Left kidney (tissue), 2 donors: ENCODE data around the gene ANKLE2. TPM values are rescaled to one million over a fixed set of nuclear protein-coding genes. Genes with fewer than 3 reads are reported as not detected.

ENCODE experiments used
- DNase-seq: peaks from one replicate; pipeline ENCODE4 v3.0.0-alpha.2; 2013
- polyA plus RNA-seq: library from polyadenylated mRNA; unstranded; fragments of 120-200 nt; gene quantifications from one replicate; pipeline ENCODE4 v1.2.1, GENCODE V29; 2013; ENCODE audit not compliant: insufficient read length

ANKLE2 gene
- polyA plus RNA-seq, 1 donor: 89.8 TPM

DNA sequence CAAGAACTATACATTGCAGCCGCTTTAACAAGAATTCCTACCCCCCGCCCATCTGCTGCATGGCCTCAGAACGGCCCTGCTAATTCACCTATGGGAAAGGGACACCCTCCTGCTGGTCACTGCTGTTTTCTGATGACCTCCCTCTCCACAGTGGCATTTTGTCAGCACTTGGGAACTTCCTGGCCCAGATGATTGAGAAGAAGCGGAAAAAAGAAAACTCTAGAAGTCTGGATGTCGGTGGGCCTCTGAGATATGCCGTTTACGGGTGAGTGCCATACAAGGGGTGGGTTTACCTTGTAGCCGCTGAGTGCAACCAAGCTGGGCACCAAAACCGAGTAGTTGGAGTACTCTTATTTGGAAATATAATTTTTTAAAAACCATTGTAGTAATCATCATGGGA lies 71.5 kb downstream of the ANKLE2 start:
- DNase-seq: no peak

DNA sequence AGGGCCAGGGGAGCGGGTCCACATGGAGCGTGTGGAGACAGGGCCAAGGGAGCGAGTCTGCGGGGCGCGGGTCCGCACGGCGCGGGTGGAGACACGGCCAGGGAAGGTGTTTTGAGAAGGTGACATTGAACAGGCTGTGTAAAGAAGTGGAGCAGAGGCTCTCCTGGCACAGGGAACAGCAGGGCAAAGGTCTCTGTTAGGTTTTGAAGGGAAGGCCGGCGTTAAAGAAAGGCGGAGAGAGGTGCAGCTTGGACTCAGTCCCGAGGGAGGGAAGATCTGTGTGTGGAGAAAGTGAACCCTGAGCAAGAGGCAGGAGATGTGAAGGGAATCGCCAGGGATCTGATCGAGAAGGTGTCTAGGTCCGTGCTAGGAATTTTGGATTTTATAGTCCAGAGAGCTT lies 72.4 kb downstream of the ANKLE2 start:
- no peak for DNase-seq

DNA sequence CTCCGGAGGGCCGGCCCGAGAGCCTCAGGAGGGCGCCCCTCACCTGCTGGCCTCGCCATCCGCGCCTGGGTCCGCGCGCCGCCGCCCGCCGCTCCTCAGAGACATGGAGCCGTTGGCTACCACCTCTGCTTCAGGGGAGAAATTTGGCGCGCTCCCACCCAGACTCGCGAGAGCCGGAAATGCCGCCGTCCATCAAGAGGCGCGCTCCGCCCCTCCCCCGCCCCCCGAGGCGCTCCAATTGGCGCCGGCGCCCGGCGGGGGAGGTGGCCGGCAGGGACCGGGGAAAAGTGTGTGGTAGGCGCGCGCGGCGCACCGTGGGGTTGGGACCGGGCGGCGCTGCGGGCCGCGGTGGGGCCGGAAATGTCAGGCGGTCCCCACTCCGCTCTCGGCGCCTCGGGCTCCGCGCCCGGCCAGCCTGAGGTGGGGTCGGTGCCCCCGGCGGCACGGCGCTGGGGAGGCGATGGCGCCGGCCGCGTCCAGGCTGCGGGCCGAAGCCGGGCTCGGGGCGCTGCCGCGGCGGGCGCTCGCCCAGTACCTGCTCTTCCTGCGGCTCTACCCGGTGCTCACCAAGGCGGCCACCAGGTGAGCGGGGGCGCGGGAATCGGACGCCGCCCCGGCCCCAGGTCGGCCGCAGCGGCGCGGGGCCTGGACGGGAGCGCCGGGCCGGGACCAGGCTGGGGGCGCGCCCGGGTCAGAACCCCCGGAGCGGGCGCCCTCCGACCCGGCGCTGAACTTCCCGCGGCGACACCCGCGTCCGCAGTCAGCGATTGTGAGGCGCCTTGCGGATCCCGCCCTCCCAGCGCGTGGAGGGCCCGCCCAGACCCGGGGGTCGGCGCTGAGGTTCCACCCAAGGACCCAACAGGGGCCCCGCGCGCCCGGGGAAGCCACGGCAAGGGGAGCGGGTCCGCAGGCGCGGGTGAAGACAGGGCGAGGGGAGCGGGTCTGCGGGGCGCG lies 74.1 kb downstream of the ANKLE2 start, which contains the start of the genes POLE and PXMP2:
Gene POLE (minus strand): TSS at position 132 of the 954 bp plus-strand sequence. CDS start 27 bp downstream, at position 105.
Gene PXMP2 (plus strand): TSS at position 377 of the 954 bp plus-strand sequence. CDS start 84 bp downstream, at position 461.
- DNase-seq: peak; percentile 97

DNA sequence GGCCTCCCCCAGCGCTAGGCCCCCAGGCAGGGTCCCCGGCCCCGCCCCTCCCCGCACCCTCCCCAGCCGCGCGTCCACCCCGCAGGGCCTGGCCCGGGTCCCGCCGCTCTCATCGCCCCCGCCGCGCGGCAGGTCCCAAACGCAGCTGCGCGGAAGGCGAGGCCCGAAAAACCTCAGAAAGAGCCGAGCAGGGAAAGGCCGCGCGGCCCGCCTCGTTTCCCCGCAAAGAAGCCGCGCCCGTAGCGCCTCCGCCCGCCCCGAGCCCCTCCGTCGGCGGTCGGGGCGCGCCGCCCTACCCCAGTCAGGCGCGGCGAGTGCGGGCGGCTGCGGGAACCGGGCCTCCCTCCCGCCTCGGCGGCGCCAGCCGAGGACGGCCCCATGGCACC lies 74.8 kb downstream of the ANKLE2 start:
- no peak for DNase-seq

DNA sequence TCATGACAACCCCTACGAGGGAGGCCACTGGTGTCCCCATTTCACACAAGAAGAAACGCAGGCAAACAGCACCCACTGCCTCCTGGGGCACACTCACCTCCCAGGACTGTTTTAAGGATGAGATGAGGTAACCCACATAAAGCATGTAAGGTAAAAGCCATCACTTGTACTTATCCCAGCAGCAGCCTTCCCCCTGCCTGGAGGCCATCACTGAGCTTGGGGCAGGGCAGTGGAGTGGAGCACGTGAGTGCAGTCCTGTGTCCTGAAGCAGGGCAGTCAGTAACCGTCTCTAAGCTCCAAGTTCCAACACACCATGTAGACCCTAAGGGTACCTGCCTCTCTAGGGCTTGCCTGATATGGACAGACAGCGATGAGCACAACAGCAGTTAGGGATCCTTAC lies 76.2 kb downstream of the ANKLE2 start:
- DNase-seq: no peak

DNA sequence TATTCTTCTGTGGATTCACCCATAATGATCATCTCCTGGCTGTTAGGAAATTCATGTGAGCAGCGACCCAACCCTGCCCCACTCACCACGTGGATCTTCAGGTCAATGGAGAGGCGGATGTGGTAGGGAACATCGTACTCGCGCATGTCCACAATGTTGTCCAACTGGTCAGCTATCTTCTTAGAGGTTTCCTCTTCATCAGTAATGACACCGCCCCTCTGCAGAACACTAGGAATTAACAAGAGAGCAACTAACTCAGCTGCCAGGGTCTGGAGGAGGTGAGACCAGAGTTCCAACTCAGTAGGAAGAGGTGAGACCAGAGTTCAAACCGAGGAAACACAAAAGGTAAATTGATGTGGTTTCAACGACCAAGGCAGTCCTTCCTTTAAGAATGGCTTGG lies 84.1 kb downstream of the ANKLE2 start:
- no peak for DNase-seq

DNA sequence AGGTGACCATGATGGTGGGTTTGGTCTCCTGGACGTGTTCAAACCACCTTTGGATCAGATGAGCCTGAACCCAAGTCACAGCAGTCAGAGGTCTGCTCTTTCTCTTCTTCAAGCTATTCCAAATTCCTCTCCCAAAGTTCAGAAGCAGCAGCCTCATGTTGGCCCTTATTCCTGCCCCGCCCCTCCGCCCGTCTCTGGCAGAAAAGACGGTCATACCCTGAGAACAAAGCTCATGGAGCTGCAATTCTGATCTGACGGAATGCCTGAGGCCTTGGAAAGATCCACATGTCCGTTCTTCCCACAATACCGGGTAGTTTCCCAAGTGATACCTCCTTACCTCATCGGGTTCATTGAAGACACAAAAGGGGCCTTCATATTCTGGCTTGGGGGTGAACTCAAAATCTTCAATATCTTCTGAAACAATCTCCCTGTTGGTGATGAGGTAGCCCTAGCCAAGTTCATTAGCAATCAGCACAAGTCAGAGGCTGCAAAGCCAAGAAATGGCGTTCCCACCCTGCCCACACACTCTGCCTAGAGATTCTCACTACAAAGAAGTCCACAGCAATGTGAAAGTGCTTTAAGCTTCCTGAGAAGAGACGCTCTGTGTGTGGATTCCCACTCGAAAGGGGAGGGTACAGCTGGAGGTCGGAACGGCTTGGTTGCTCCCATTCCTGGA lies 85.7 kb downstream of the ANKLE2 start:
- no peak for DNase-seq

Other genes starting within 250 kb of the ANKLE2 start
- 2.4 TPM for gene LRCOL1, start 151.2 kb downstream of the ANKLE2 start, polyA plus RNA-seq
- gene P2RX2, start 143.1 kb downstream of the ANKLE2 start, polyA plus RNA-seq: 1.7 TPM
- 78.9 TPM for gene POLE, start 74.5 kb downstream of the ANKLE2 start, polyA plus RNA-seq
- 50.4 TPM for gene PXMP2, start 74.2 kb downstream of the ANKLE2 start, polyA plus RNA-seq
- gene PGAM5, start 51.0 kb downstream of the ANKLE2 start, polyA plus RNA-seq: 20.3 TPM
- gene GOLGA3, start 67.0 kb upstream of the ANKLE2 start, polyA plus RNA-seq: 33.6 TPM
- gene CHFR, start 125.8 kb upstream of the ANKLE2 start, polyA plus RNA-seq: 31.6 TPM
- 36.4 TPM for gene ZNF605, start 194.5 kb upstream of the ANKLE2 start, polyA plus RNA-seq
- 17.7 TPM for gene ZNF26, start 224.5 kb upstream of the ANKLE2 start, polyA plus RNA-seq